HEK293T (cell line): Measurements from ENCODE around the gene PTP4A1.

ENCODE experiments used
- ARNT ChIP-seq: fragments of 450-650 bp; IDR thresholded peaks from 2 replicates; pipeline ENCODE4 v1.6.1; 2017; ENCODE audit warnings: mild to moderate bottlenecking
- BHLHE40 ChIP-seq: fragments of 450-650 bp; IDR thresholded peaks from 2 replicates; pipeline ENCODE4 v1.6.1; 2016; ENCODE audit warnings: mild to moderate bottlenecking, moderate library complexity, borderline replicate concordance
- ELF4 ChIP-seq: fragments of 450-650 bp; IDR thresholded peaks from 2 replicates; pipeline ENCODE4 v1.6.1; 2017; ENCODE audit warnings: antibody characterized with exemption
- FOXK2 ChIP-seq: fragments of 450-650 bp; IDR thresholded peaks from 2 replicates; pipeline ENCODE4 v1.6.1; 2016; ENCODE audit warnings: mild to moderate bottlenecking
- L3MBTL2 ChIP-seq: fragments of 450-650 bp; conservative IDR thresholded peaks from 2 replicates; pipeline ENCODE4 v1.6.1; 2016; ENCODE audit warnings: mild to moderate bottlenecking
- LEF1 ChIP-seq: fragments of 450-650 bp; IDR thresholded peaks from 2 replicates; pipeline ENCODE4 v1.6.1; 2017; ENCODE audit warnings: mild to moderate bottlenecking, borderline replicate concordance
- PKNOX1 ChIP-seq: fragments of 450-650 bp; IDR thresholded peaks from 2 replicates; pipeline ENCODE4 v1.6.1; 2016
- SP1 ChIP-seq: fragments of 450-650 bp; IDR thresholded peaks from 2 replicates; pipeline ENCODE4 v1.6.1; 2017
- SUZ12 ChIP-seq: fragments of 450-650 bp; IDR thresholded peaks from 2 replicates; pipeline ENCODE4 v1.6.1; 2016; ENCODE audit warnings: mild to moderate bottlenecking
- TARDBP ChIP-seq: fragments of 450-650 bp; IDR thresholded peaks from 2 replicates; pipeline ENCODE4 v1.6.1; 2016

- TF ChIP-seq L3MBTL2 (no peak), LEF1 (no peak), TARDBP (no peak), ARNT (no peak), SUZ12 (no peak), BHLHE40 (no peak), PKNOX1 (no peak), FOXK2 (no peak), SP1 (no peak), ELF4 (no peak)
These were observed 17.7 kb downstream of the PTP4A1 start for GRCh38 chr6:63589952-63590411.
